ENCODE results near the gene HDAC4.
"Not testable (repeated sequence)": the region's sequence is repeated elsewhere in the genome, so short reads cannot be mapped to it uniquely, and the experiment has no call there.

HDAC4 gene

DNA sequence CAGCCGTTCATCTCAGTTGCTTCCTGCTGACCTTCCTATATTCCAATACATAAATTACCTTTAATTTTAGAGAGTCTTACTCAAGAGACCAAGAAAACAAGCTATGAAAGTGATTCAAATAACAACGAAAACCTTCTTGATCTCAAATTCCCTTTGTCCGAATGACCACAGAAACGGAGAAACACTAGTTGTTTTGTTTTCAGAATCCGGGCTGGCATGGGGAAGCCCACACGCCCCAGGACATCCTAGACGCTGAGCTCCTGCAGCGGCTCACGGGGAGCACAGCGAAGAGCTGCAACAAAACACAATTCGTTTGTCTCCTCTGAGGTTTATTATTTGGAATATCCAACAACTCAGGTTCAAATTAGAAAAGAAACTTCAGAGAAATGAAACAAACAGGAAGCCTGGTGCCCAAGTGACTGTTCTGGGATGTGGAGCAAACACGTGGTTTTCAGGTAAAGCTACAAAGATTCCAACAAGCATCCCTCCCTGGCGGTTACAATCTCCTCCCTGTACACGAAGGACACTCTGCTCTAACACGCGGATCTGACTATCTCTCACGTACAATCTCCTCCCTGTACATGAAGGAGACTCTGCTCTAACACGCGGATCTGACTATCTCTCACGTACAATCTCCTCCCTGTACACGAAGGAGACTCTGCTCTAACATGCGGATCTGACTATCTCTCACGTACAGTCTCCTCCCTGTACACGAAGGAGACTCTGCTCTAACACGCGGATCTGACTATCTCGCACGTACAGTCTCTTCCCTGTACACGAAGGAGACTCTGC, 315.4 kb downstream of the HDAC4 start:
- no peak for DNase-seq (ENCODE audit: low read depth)

DNA sequence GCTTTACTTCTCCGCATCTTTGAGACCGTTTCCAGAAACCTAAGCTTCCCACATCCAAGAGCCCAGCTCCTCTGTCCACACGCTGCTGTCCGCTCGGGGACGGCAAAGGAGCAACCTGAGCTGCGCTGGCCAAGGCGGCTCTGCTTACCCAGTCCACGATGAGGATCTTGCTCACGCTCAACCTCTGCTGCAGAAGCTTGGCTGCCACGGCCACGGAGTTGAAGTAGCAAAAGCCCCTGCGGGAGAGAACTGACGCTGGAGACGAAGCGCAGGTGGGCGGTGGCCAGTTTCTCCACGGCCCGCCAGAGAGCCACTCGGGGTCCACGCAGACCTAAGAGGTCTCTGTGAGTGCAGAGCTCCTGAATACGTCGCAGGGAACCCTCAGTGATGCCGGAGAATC, 316.8 kb downstream of the HDAC4 start:
- no peak for DNase-seq (ENCODE audit: low read depth)
- no peak overlapping the region for H3K4me3 ChIP-seq (ENCODE audit: low read depth, low read length)

More for the DNA sequence above, 315.4 kb downstream of the HDAC4 start:
- no peak overlapping the region for H3K4me3 ChIP-seq (ENCODE audit: low read depth, low read length)

DNA sequence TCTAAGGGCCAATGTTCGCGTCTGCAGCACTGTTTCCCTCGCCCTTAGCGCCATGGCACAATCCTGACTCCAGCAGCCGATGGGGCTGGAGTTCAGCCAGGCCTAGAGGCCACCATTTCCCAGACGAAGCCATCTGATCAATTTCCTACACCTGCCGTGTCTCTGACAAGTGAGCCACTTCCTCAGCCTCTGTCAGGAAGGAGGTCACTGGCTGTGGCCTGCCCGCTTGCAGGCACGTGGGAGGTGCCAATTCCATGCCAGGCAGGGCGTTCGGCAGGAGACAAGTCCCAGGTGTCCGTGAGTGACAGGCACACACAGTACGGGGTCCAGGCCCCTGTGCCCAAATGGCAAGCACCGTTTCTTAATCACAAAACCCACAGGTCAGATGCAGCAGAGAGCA, 318.4 kb downstream of the HDAC4 start:
- H3K4me3 ChIP-seq (ENCODE audit: low read depth, low read length), result no peak overlapping the region
- no peak for DNase-seq (ENCODE audit: low read depth)

DNA sequence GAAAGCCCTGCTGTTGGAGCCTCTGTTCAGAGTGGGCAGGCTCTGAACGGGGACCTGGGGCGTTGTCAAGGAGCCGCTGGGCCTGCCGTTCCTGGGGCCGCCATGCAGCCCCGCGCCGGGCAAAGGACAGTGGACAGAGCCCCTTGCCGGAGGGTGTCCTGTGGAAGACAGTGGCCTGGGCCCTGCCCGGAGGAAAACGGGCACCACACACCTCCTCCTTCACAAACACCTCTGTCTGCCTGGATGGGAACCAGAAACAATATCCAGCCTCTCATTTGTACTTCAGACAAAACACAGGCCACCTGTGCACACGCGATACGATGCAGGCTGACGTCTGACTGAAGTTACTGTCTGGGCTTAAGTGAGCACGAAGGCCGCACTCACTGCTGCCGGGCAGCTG, 319.2 kb downstream of the HDAC4 start:
- DNase-seq (ENCODE audit: low read depth), result no peak
- no peak overlapping the region for H3K4me3 ChIP-seq (ENCODE audit: low read depth, low read length)

DNA sequence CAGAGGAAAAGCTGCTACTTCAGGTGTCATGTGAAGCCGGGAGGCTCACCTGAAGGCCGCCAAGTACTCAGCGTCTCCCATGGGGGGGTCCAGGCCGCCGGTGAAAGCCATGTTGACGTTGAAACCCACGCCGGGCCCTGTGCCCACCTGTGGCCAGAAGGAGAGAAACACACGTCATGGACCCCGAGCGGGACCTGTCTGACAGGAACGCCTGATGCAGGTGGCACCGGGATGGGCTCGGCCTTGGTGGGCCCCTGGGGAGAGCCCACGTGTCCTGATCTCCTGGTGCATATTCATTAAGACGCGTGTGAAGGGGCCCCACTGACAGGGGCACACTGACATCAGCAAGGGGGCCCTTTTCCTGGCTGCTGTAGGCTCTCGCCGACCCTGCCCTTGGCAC, 319.8 kb downstream of the HDAC4 start:
- DNase-seq (ENCODE audit: low read depth), result no peak
- H3K4me3 ChIP-seq (ENCODE audit: low read depth, low read length), result no peak overlapping the region

DNA sequence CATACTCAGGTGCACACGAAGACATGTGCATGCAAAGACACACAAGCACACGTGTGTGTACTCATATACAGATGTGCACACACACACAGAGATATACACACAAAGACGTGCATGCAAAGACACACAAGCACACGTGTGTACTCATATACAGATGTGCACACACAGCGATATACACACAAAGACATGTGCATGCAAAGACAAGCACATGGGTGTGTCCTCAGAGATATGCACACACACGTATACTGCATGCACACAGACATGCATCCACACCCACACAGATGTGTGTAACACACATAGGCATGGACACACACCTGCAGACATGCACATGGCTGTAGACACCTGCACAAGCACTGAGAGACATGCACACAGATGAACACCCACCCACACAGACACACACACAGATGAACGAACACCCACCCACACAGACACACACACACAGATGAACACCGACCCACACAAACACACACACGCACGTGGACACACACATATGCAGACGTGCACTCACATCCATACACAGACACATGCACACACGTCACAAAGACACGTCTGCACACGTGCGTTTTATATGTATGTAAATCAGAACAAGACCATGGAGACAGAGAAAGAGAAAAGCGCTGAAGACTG, 321.0 kb downstream of the HDAC4 start:
- DNase-seq (ENCODE audit: low read depth), result no peak
- H3K4me3 ChIP-seq (ENCODE audit: low read depth, low read length), result no peak overlapping the region

DNA sequence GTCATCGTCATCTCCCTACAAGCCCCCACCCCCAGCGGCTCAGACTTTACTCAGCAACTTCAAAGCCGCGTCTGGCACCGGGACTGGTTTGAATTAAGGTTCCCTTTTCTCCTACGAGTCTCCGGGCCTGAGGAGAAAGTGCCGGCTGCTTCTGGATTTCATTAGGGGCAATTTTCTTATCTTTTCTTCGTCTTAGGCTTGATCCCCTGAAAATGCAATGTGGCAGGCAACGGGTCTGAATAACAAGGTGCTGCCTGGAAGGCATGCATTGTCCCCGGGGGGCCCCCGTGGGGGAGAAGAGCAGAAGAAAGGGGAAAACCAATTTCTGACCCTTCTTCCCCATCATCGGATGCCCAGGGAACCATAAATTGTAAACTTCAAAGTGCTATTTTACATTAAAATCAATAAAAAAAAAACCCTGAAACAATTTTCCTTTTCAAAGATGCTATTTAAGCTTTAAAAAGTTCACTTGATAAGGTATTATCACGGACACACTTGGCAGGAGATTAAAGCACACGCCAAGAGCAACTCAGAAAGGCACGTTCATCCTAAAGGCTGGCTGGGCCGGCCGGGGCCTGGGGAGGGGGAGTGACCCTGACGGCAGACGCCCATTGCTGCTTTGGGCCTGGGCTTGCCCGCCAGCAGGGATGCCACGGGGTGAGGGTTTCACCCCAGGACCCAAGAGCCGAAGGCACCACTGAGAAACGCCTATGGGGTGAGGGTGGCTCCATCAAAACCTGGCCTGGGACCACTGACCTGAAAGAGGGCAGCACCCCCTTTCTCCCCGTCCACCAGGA, 322.5 kb downstream of the HDAC4 start:
- DNase-seq (ENCODE audit: low read depth), result no peak
- no peak overlapping the region for H3K4me3 ChIP-seq (ENCODE audit: low read depth, low read length)

DNA sequence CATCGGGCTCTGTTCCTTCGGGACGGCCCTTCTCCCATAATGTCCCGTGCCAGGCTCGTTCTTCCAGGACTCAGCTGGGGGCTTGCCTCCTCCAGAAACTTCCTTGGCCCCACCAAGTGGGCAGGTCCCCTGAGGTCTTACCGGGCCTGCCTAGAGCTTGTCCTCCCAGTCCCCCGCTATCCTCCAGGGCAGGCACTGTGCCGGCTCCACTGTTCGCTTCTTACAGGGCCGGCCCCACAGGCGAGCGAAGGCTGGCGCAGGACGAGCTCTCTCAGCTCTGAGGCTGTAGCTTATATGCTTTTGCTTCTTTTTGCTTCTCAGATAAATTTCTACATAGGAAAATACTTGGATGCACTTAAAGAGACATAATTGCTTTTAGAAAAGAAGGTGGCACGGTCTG, 323.6 kb downstream of the HDAC4 start:
- DNase-seq (ENCODE audit: low read depth), result no peak
- no peak overlapping the region for H3K4me3 ChIP-seq (ENCODE audit: low read depth, low read length)

DNA sequence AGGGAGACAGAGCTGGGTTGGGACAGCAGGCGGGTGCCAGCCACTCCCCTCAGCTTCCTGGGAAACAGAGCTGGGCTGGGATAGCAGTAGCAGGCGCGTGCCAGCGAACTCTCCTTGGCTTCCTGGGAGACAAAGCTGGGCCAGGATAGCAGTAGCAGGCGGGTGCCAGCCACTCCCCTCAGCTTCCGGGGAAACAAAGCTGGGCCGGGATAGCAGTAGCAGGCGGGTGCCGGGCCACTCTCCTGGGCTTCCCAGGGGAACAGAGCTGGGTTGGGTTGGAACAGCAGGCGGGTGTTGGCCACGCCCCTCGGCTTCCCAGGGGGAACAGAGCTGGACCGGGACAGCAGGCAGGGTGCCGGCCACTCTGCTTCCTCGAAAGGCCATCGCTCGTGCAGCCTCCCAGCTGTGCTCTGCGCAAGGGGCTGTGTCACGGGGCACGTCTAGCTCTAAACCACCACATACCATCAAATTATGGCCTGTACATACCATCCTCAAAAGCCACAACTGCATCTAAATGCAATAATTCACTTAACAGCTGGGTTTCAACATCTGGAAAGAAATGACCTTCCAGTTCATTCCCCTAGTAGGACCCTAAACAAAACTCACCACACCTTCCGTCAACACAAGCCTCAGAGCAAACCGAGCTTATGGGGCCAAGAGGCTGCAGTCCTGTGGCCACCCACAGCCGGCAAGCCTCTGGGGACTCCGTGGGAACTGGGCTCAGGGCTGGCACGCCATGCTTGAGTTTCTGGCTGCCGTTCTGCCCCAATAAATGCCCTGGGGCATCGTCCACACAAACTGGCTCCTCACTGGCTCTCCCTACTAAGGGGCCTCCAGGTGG, 324.7 kb downstream of the HDAC4 start:
- no peak overlapping the region for H3K4me3 ChIP-seq (ENCODE audit: low read depth, low read length)
- no peak for DNase-seq (ENCODE audit: low read depth)

DNA sequence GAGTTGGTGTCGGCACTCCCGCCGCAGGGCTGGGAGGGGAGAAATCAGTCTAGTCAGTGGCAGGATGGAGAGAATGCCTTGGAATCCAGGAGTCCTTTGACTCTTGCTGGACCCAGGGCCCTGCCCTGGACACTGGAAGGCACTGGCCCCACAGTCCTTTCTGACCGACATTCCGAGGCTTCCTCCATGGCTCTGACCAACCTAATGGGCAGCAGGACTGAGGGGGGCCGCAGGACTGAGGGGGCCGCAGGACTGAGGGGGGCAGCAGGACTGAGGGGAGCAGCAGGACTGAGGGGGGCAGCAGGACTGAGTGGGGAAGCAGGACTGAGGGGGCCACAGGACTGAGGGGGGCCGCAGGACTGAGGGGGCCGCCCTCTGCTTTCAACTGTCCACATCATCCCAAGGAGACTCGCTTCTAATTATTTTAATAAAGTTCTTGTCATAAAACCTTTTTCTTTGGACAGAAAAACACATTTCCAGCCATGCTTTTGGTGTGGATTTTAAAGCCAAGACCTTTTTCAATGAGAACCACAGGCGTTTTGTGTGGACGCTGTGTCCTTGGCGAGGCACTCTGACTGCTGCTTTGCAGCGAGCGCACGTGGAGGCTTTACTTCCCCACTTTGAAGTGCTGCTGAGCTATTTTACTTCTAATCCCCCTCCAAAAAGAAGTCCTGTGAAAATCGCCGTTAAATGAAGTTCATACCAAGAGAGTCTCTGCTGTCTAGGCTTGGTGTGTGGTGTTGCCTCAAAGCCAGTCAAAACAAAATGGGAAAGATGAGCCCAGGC, 326.9 kb downstream of the HDAC4 start:
- no peak overlapping the region for H3K4me3 ChIP-seq (ENCODE audit: low read depth, low read length)
- no peak for DNase-seq (ENCODE audit: low read depth)

DNA sequence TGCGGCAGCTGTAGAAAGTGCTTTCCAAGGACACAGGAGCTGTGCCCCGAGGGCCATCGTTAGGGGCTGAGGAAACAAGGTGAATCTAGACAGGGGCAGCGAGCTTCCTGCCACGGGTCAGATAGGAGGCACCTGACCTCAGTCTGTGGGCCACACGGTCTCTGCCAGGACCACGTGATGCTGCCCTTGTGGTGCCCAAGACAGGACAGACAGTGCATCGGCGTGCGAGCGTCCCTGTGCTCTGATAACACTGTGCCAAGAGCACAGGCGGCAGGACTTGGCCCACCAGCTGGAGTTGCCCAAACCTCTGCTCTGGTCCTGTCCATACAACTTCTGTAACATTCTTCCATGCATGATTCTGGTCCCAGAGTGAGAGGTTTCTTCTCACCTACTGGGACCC, 327.6 kb downstream of the HDAC4 start:
- H3K4me3 ChIP-seq (ENCODE audit: low read depth, low read length), result no peak overlapping the region

DNA sequence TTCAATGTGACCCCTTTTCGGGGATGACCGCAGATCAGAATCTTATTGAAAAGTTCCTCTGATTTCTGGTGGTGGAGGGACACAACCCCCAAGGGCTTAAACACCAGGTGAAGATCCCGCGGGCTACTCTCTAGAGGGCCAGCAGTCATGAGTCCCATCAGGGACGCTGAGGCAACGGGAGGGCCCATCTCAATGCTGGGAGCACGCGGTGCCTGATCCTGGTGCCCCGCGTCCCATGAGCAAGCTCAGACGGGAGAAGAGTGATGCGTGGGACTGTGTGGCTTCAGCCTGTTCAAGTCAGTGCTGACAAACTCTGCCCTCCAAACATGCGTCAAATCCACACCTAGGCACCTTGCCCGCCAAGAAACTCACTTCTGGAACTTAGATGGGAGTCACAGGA, 328.0 kb downstream of the HDAC4 start:
- no peak overlapping the region for H3K4me3 ChIP-seq (ENCODE audit: low read depth, low read length)
- no peak for DNase-seq (ENCODE audit: low read depth)

More for the DNA sequence above, 327.6 kb downstream of the HDAC4 start:
- DNase-seq (ENCODE audit: low read depth), result no peak

DNA sequence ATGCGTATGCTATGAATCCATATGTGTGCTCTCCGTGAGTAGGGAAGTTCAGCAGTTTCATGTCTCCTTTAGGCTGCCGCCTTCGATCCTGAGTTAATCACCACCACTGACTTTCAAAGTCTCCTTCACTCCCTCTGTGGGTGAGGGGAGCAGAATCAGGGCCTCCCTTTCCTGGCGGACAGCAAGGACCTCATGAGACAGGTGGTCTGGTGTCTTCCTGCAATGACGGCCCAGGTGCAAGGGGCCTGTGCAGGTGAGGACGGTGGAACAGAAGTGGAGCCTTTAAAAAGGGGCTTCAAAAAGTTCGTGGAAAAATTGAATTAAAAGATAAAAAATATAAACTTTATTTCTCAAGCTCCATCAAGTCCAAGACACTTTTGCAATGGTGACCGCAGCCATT, 330.4 kb downstream of the HDAC4 start:
- no peak overlapping the region for H3K4me3 ChIP-seq (ENCODE audit: low read depth, low read length)
- DNase-seq (ENCODE audit: low read depth), result no peak

DNA sequence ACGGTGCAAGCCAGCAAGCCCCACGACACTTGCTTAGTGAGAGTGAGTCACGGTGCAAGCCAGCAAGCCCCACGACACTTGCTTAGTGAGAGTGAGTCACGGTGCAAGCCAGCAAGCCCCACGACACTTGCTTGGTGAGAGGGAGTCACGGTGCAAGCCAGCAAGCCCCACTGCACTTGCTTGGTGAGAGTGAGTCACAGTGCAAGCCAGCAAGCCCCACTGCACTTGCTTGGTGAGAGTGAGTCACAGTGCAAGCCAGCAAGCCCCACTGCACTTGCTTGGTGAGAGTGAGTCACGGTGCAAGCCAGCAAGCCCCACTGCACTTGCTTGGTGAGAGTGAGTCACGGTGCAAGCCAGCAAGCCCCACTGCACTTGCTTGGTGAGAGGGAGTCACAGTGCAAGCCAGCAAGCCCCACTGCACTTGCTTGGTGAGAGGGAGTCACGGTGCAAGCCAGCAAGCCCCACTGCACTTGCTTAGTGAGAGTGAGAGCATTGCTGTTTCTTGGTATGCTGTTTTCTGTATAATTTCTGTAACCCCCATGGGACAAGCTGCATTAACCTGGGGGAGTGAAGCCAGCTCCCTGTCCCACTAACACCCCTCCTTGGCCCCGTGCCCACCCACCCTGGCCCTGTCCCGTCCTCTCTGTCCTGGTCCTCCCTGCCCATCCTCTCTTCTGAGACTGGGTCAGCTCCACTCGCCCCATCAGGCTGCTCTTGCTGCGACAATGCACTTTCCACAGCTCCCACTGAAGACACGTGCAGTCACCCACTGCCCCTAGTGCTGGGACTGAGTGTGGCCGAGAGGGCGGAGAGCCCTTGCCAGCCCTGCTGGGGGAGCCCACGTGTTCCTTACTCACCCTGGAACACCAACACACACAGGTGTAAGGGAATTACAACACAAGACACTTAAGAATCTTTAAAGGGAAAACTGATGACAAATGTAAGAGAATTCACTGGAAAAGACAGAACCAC, 331.2 kb downstream of the HDAC4 start:
- H3K4me3 ChIP-seq (ENCODE audit: low read depth, low read length); DNase-seq (ENCODE audit: low read depth): not testable (repeated sequence)

DNA sequence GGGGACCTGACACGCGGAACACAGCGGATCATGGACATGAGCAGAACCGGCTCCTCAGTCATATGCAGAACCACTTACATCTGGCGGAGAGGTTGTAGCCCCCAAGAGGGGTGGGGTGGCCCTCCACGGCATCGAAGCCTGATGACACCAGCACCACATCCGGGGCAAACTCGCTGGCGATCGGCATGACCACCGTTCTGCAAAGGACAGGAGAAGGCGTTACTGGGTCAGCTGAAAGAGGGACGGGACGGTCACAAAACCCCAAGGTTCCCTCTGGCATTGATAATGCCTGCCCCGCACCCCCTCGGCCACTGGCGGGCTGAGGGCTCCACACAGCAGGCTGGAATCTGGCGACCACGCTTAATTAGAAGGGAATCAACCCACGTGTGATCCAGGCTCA, 332.4 kb downstream of the HDAC4 start:
- no peak for DNase-seq (ENCODE audit: low read depth)
- H3K4me3 ChIP-seq (ENCODE audit: low read depth, low read length), result no peak overlapping the region

DNA sequence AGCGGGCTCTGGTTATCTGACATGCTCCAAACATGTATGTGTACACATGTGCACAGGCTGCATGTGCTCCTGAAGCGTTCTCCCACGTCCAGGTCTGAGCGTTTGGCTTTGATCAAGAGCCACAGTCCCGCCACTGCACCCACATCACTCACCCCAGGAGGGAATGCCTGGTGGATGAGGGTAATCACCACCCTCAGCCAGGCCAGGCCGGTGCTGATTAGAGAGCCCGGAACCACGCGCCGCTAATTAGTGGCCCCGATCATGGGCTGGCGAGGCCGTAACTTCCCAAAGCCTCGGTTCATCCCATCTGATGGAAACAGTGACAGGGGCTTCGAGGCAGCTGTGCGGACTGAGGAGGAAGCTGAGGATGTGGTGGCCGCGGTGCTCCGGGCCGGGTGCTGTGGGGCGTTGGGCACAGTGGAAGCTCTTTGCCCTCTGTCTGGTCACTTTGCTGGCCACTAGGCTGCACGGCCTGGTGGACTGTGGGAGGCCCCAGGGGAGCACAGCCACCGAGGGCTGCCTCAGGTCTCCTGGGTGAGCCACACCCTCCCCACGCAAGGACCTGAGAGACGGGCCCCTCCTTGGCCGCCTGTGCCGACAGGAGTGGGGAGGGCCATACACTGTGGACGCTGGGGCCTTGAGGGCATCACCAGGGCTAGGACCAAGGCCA, 333.5 kb downstream of the HDAC4 start:
- no peak for DNase-seq (ENCODE audit: low read depth)
- no peak overlapping the region for H3K4me3 ChIP-seq (ENCODE audit: low read depth, low read length)

DNA sequence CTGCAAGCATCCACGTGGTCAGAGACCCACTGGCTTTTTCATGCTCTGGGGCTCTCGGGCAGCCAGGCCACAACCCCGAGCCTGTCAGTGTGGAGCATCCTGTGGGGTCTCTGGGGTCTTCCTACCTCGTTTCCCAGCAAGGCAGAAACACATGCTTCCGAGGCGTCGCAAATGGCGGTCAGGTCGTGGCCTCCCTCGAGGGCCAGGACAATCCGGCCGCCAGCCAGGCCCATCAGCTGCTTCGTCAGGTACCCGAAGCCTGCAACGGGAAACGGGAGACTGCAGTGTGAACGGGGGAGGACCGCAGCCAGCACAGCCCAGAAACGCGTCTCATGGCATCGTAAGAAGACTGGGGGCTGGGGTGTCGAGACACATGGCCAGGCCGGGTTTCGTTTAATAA, 334.2 kb downstream of the HDAC4 start:
- no peak for DNase-seq (ENCODE audit: low read depth)
- no peak overlapping the region for H3K4me3 ChIP-seq (ENCODE audit: low read depth, low read length)

Data from skeletal muscle cell (primary cell).